Panc1 (cell line): ENCODE measurements around the gene PROZ. TPM values are rescaled to one million over a fixed set of nuclear protein-coding genes. Genes with fewer than 3 reads are reported as not detected.

Experiments used
- ATAC-seq: fragments of 200-7000 bp; cut with Tn5 transposase; 2 replicates; pipeline ENCODE4 v1.9.1; 2020; ENCODE audit warnings: mild to moderate bottlenecking, moderate library complexity
- BruUV-seq: library from RNA; stranded (reverse); fragments of 400-500 nt; replicated peaks from 2 replicates; lab custom pipeline; 2021; lab: Mats Ljungman, UMichigan
- CTCF ChIA-PET: fragments of 300-600 bp; sonication (Branson Sonifier 250); formaldehyde crosslinking; loops from one replicate; lab custom pipeline; 2022; ENCODE audit warnings: antibody characterized with exemption; lab: Charles Lee
- POLR2A ChIA-PET: fragments of 300-600 bp; sonication (Branson Sonifier 250); formaldehyde crosslinking; loops from one replicate; lab custom pipeline; 2022; ENCODE audit warnings: antibody characterized with exemption; lab: Charles Lee
- DNase-seq: peaks from one replicate; pipeline ENCODE4 v3.0.0-alpha.2; 2010; ENCODE audit warnings: low read depth, low spot score
- H3K27ac ChIP-seq: 2 replicates; pipeline ENCODE4 v1.5.1; 2011; ENCODE audit warnings: mild to moderate bottlenecking, low read length, inconsistent platforms
- H3K27me3 ChIP-seq: fragments of 200-500 bp; sonication (Bioruptor generic); 2 replicates; pipeline ENCODE4 v1.6.0; 2014; ENCODE audit warnings: low read length, inconsistent platforms; ENCODE audit not compliant: control insufficient read depth, insufficient read depth
- H3K36me3 ChIP-seq: fragments of 200-500 bp; sonication (Bioruptor generic); 2 replicates; pipeline ENCODE4 v1.5.1; 2014; ENCODE audit warnings: inconsistent platforms, mild to moderate bottlenecking, low read length, moderate library complexity; ENCODE audit not compliant: control insufficient read depth, insufficient read depth
- H3K4me1 ChIP-seq: 2 replicates; pipeline ENCODE4 v1.5.1; 2011; ENCODE audit warnings: inconsistent platforms, mild to moderate bottlenecking, low read length, moderate library complexity; ENCODE audit not compliant: control insufficient read depth, insufficient read depth
- H3K4me3 ChIP-seq, 2 experiments: 2 replicates each; pipeline ENCODE4 v1.5.1; 2011 to 2012; ENCODE audit warnings: low read depth in 2 of 2, low read length in 2 of 2, mild to moderate bottlenecking in 2 of 2, inconsistent platforms in 1 of 2, moderate library complexity in 1 of 2
- H3K9me3 ChIP-seq: fragments of 200-500 bp; sonication (Bioruptor generic); 2 replicates; pipeline ENCODE4 v1.5.1; 2014; ENCODE audit warnings: low read depth, mild to moderate bottlenecking, inconsistent platforms, low read length, moderate library complexity; ENCODE audit not compliant: control insufficient read depth, insufficient read depth
- POLR2AphosphoS5 ChIP-seq: IDR thresholded peaks from 2 replicates; pipeline ENCODE4 v1.6.1; 2012; ENCODE audit warnings: mild to moderate bottlenecking, low read depth, low read length, moderate library complexity
- REST ChIP-seq, 2 experiments: IDR thresholded peaks; 2 replicates each; pipeline ENCODE4 v1.6.1; 2011 to 2012; ENCODE audit warnings: low read depth in 2 of 2, control low read depth in 1 of 2, low read length in 1 of 2, mild to moderate bottlenecking in 1 of 2, moderate library complexity in 1 of 2; ENCODE audit not compliant: insufficient read depth in 1 of 2
- SIN3A ChIP-seq: IDR thresholded peaks from 2 replicates; pipeline ENCODE4 v1.6.1; 2012; ENCODE audit warnings: low read depth, mild to moderate bottlenecking, low read length, moderate library complexity, borderline replicate concordance; ENCODE audit not compliant: insufficient read depth
- TCF7L2 ChIP-seq: IDR thresholded peaks from 2 replicates; pipeline ENCODE4 v1.6.1; 2011; ENCODE audit warnings: mild to moderate bottlenecking, low read depth, low read length, inconsistent platforms
- in situ Hi-C: cut with HindIII; loops from 2 replicates; pipeline ENCODE4 v1.10.0; 2016; ENCODE audit warnings: low sequenced_read_pairs, low pct_unique_long_range_greater_than_20kb
- intact Hi-C: fragments of 100-400 bp; cut with micrococcal nuclease; formaldehyde crosslinking; loops from one replicate; pipeline ENCODE4 v1.10.0; 2022; ENCODE audit not compliant: unreplicated experiment
- total RNA-seq: library from RNA; stranded (reverse); gene quantifications from one replicate; pipeline ENCODE4 v1.2.1, GENCODE V29; 2021; ENCODE audit not compliant: unreplicated experiment
- TF ChIP-seq, protein P1 (sequence below): fragments of 450-650 bp; IDR thresholded peaks from 2 replicates; pipeline ENCODE4 v1.5.1; 2017; ENCODE audit warnings: mild to moderate bottlenecking

PROZ gene
- total RNA-seq, 1 experiment from 2014 or later: not detected

- CTCF ChIA-PET: no interaction called here
- TF ChIP-seq SIN3A: no peak
- TF ChIP-seq REST (IDR thresholded peaks at IDR 0.05; ENCODE audit: insufficient read depth in 1 of 2, low read depth in 2 of 2, low read length in 1 of 2): no peak
- no peak for TF ChIP-seq TCF7L2
- TF ChIP-seq, protein P1, sequence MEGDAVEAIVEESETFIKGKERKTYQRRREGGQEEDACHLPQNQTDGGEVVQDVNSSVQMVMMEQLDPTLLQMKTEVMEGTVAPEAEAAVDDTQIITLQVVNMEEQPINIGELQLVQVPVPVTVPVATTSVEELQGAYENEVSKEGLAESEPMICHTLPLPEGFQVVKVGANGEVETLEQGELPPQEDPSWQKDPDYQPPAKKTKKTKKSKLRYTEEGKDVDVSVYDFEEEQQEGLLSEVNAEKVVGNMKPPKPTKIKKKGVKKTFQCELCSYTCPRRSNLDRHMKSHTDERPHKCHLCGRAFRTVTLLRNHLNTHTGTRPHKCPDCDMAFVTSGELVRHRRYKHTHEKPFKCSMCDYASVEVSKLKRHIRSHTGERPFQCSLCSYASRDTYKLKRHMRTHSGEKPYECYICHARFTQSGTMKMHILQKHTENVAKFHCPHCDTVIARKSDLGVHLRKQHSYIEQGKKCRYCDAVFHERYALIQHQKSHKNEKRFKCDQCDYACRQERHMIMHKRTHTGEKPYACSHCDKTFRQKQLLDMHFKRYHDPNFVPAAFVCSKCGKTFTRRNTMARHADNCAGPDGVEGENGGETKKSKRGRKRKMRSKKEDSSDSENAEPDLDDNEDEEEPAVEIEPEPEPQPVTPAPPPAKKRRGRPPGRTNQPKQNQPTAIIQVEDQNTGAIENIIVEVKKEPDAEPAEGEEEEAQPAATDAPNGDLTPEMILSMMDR: no peak
- no peak for TF ChIP-seq POLR2AphosphoS5
- H3K9me3 ChIP-seq: no peaks in the 10 kb centered on the region
- POLR2A ChIA-PET: interaction anchor here (0.8 kb wide), 1 partner anchor 14 kb away, joined by 3 read pairs; no protein-coding TSS in a partner anchor
- H3K36me3 ChIP-seq: peaks cover 4% of the 10 kb centered on the region; the same call in 1 of the 2 replicates
- H3K4me3 ChIP-seq: peak overlapping the region; percentile 33 to 53
- peak overlapping the region; percentile 88 for H3K27ac ChIP-seq
- H3K27me3 ChIP-seq: no peaks in the 10 kb centered on the region
- in situ Hi-C loops (no loop called here), intact Hi-C loops (no loop called here)
- H3K4me1 ChIP-seq: peaks cover 17% of the 10 kb centered on the region
- ATAC-seq (no peak; the same call in 1 of the 2 replicates), DNase-seq (no peak)
- no TSS peak for BruUV-seq
Observed at GRCh38 chr13:113186061-113186900, 27.8 kb downstream of the PROZ start.

DNA sequence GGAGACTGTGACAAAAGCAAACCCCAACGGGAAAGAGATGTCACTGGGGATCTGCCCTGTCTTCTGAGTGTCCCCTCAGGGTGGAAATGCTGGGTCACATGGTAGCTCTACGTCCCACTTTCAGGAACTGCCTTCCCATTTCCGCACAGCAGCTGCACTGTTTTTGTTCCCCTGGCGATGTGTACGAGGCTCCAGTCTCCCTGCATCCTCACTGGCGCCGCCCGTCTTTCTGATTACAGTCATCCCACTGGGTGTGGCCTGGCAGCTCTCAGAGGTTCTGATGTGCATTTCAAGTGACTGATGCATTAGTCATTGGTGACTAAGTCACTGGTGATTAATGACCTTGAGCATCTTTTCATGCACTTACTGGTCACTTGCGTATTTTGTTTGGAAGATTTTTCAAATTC is 28.8 kb downstream of the PROZ start:
- peak overlapping the region; percentile 92 for H3K27ac ChIP-seq
- H3K4me1 ChIP-seq: peaks cover 17% of the 10 kb centered on the region
- ChIA-PET CTCF (no interaction called here), POLR2A (interaction anchor here (0.8 kb wide), 1 partner anchor 15 kb away, joined by 3 read pairs; no protein-coding TSS in a partner anchor)
- TF ChIP-seq TCF7L2 (no peak; the same call in 1 of the 2 replicates), REST (IDR thresholded peaks at IDR 0.05; ENCODE audit: insufficient read depth in 1 of 2, low read depth in 2 of 2, low read length in 1 of 2) (no peak), POLR2AphosphoS5 (peak; percentile 50; the same call in 1 of the 2 replicates), SIN3A (0 out of 2 replicates have a peak, but pooled peaks have one; percentile 24)
- TF ChIP-seq, protein P1: no peak
- peaks cover 4% of the 10 kb centered on the region; the same call in 1 of the 2 replicates for H3K36me3 ChIP-seq
- in situ Hi-C loops: no loop called here
- ATAC-seq (peak; percentile 98), DNase-seq (peak; percentile 91)
- BruUV-seq: no TSS peak
- H3K9me3 ChIP-seq: no peaks in the 10 kb centered on the region
- H3K4me3 ChIP-seq: peak overlapping the region; percentile 33 to 53
- H3K27me3 ChIP-seq: no peaks in the 10 kb centered on the region
- intact Hi-C loops: no loop called here
